ENCODE measurements around the gene HMGN1. TPM values are rescaled to one million over a fixed set of nuclear protein-coding genes. Genes with fewer than 3 reads are reported as not detected.

The HMGN1 gene
- polyA plus RNA-seq, 1 of the 3 experiments (the other 2 are of a cell fraction) = 219 TPM

- peaks cover 11% of the 10 kb centered on the region for H3F3A ChIP-seq (replicated peaks; ENCODE audit: insufficient read depth)
- H3K4me2 ChIP-seq = peak overlapping the region; percentile 77
- ChIA-PET CTCF (no interaction called here), POLR2A (interaction anchor here (1.2 to 2.9 kb wide), 6 partner anchors 8 to 167 kb away, joined by 4 to 19 read pairs (median 6); partner anchors contain the start of gene PSMG1)
- no peak for DNase-seq
- H3K9me2 ChIP-seq = no peaks in the 10 kb centered on the region
- H2AFZ ChIP-seq (ENCODE audit: low read depth) = peak overlapping the region; percentile 84
- H3K9ac ChIP-seq = peak overlapping the region; percentile 73
- 56% methylated on average over 19 of the region's 19 CpGs for WGBS (ENCODE audit: low lambda C conversion rate)
- peaks cover 12 to 23% of the 10 kb centered on the region in 2 experiments; a peak in 3 of 4 replicates for H3K4me1 ChIP-seq (ENCODE audit: control insufficient read depth in 1 of 2, insufficient read depth in 2 of 2, low read depth in 1 of 2, low read length in 1 of 2)
- no peak for TF ChIP-seq ZBTB33 (IDR thresholded peaks at IDR 0.05; ENCODE audit: borderline replicate concordance, low read depth)
- no peak for TF ChIP-seq TAF1 (IDR thresholded peaks at IDR 0.05; ENCODE audit: borderline replicate concordance, low read depth, low read length)
- TF ChIP-seq USF1 (IDR thresholded peaks at IDR 0.05; ENCODE audit: borderline replicate concordance, low read depth) = no peak
- no peak for TF ChIP-seq FOXM1 (IDR thresholded peaks at IDR 0.05; ENCODE audit: low read depth)
- peaks cover 32% of the 10 kb centered on the region for H3K79me2 ChIP-seq (ENCODE audit: insufficient read depth)
- H4K20me1 ChIP-seq (ENCODE audit: insufficient read depth) = peaks cover 30% of the 10 kb centered on the region
- no peaks in the 10 kb centered on the region for H3K9me3 ChIP-seq
- peak overlapping the region; percentile 49 to 69 for H3K4me3 ChIP-seq (ENCODE audit: low read depth in 2 of 2, low read length in 1 of 2)
- H3K27me3 ChIP-seq (ENCODE audit: insufficient read depth) = no peaks in the 10 kb centered on the region
- H3K27ac ChIP-seq (ENCODE audit: low read depth in 2 of 2, low read length in 1 of 2) = peak overlapping the region; percentile 79 to 98
- H3K36me3 ChIP-seq (replicated peaks in 1 of 2; ENCODE audit: control insufficient read depth in 1 of 2, insufficient read depth in 2 of 2, low read length in 1 of 2) = peaks cover 20 to 21% of the 10 kb centered on the region in 2 experiments
Observed at GRCh38 chr21:39350094-39351005, 1.5 kb upstream of the HMGN1 start.

GRCh38 chr21:39349211-39350093 lies 564 bp upstream of the HMGN1 start:
- Histone ChIP-seq H2AFZ (ENCODE audit: low read depth) (peak overlapping the region; percentile 84), H3K4me2 (peak overlapping the region; percentile 77), H3K27me3 (ENCODE audit: insufficient read depth) (no peaks in the 10 kb centered on the region), H3K9me2 (no peaks in the 10 kb centered on the region), H3K79me2 (ENCODE audit: insufficient read depth) (peaks cover 41% of the 10 kb centered on the region), H3K4me3 (ENCODE audit: low read depth in 2 of 2, low read length in 1 of 2) (peak overlapping the region; percentile 49 to 69), H4K20me1 (ENCODE audit: insufficient read depth) (peaks cover 39% of the 10 kb centered on the region), H3K36me3 (replicated peaks in 1 of 2; ENCODE audit: control insufficient read depth in 1 of 2, insufficient read depth in 2 of 2, low read length in 1 of 2) (peaks cover 29 to 30% of the 10 kb centered on the region in 2 experiments), H3F3A (replicated peaks; ENCODE audit: insufficient read depth) (peaks cover 14% of the 10 kb centered on the region), H3K9me3 (no peaks in the 10 kb centered on the region), H3K9ac (peak overlapping the region; percentile 73), H3K27ac (ENCODE audit: low read depth in 2 of 2, low read length in 1 of 2) (peak overlapping the region; percentile 79 to 98), H3K4me1 (ENCODE audit: control insufficient read depth in 1 of 2, insufficient read depth in 2 of 2, low read depth in 1 of 2, low read length in 1 of 2) (peaks cover 14 to 23% of the 10 kb centered on the region in 2 experiments; a peak in 3 of 4 replicates)
- 1% methylated on average over 23 of the region's 56 CpGs for WGBS (ENCODE audit: low lambda C conversion rate)
- ChIA-PET CTCF (interaction anchor here (1.2 to 4.5 kb wide), 2 partner anchors 36 kb away, joined by 3 to 24 read pairs; partner anchors contain the start of gene BRWD1), POLR2A (interaction anchor here (1.2 to 2.9 kb wide), 10 partner anchors 9 to 166 kb away, joined by 4 to 24 read pairs (median 8); partner anchors contain the start of genes BRWD1 and PSMG1)
- peak; percentile 98 for DNase-seq
- no peak for TF ChIP-seq SMC3 (IDR thresholded peaks at IDR 0.05; ENCODE audit: low read depth, low read length)
- no peak for TF ChIP-seq RAD21 (IDR thresholded peaks at IDR 0.05; ENCODE audit: low read length)
- peak; percentile 2; the same call in 1 of the 2 replicates for TF ChIP-seq PBX3 (IDR thresholded peaks at IDR 0.05)
- TF ChIP-seq POLR2AphosphoS5 (IDR thresholded peaks at IDR 0.05; ENCODE audit: low read depth, low read length) = peak; percentile 84
- TF ChIP-seq USF2 (IDR thresholded peaks at IDR 0.05; ENCODE audit: borderline replicate concordance, low read depth, low read length) = peak; percentile 76
- peak; percentile 10; the same call in 1 of the 2 replicates for TF ChIP-seq TAF1 (IDR thresholded peaks at IDR 0.05; ENCODE audit: borderline replicate concordance, low read depth, low read length)
- no peak for TF ChIP-seq CTCF (IDR thresholded peaks at IDR 0.05)
- no peak for TF ChIP-seq NFIC (IDR thresholded peaks at IDR 0.05; ENCODE audit: borderline replicate concordance)
- TF ChIP-seq IRF3 (IDR thresholded peaks at IDR 0.05; ENCODE audit: low read depth, low read length) = no peak; the same call in 1 of the 2 replicates
- peak; percentile 68 for TF ChIP-seq GABPA (IDR thresholded peaks at IDR 0.05; ENCODE audit: low read depth)
- TF ChIP-seq JUND (IDR thresholded peaks at IDR 0.05) = no peak

Data from SK-N-SH (cell line).